H1 (cell line): Measurements from ENCODE around the gene CRB2.

Experiments used
- BCL11A ChIP-seq, 2 experiments: IDR thresholded peaks; one replicate each; pipeline ENCODE4 v1.6.1; 2011; ENCODE audit warnings: low read depth in 2 of 2, low read length in 2 of 2, mild to moderate bottlenecking in 2 of 2
- BRCA1 ChIP-seq: IDR thresholded peaks from 2 replicates; pipeline ENCODE4 v1.6.1; 2012; ENCODE audit warnings: low read depth, low read length, improper control_type of control experiment
- CHD2 ChIP-seq: IDR thresholded peaks from 2 replicates; pipeline ENCODE4 v1.6.1; 2012; ENCODE audit warnings: low read length, improper control_type of control experiment
- EP300 ChIP-seq, 2 experiments: IDR thresholded peaks; 1 replicate in 1 of 2; 2 replicates in 1 of 2; pipeline ENCODE4 v1.6.1; 2011 to 2012; ENCODE audit warnings: low read depth in 2 of 2, low read length in 2 of 2, mild to moderate bottlenecking in 2 of 2, borderline replicate concordance in 1 of 2, inconsistent platforms in 1 of 2, moderate library complexity in 1 of 2
- JUN ChIP-seq: IDR thresholded peaks from 2 replicates; pipeline ENCODE4 v1.6.1; 2011; ENCODE audit warnings: low read depth, mild to moderate bottlenecking, improper control_type of control experiment, low read length
- KDM1A ChIP-seq: fragments of 200-600, 300-600 bp; sonication (generic); IDR thresholded peaks from 2 replicates; pipeline ENCODE4 v1.7.1; 2016; ENCODE audit warnings: mild to moderate bottlenecking, low read length, borderline replicate concordance
- NRF1 ChIP-seq: IDR thresholded peaks from 2 replicates; pipeline ENCODE4 v1.6.1; 2011; ENCODE audit warnings: mild to moderate bottlenecking, low read depth, low read length, improper control_type of control experiment
- POLR2A ChIP-seq, 2 experiments: IDR thresholded peaks; 1 replicate in 1 of 2; 2 replicates in 1 of 2; pipeline ENCODE4 v1.6.1; 2011; ENCODE audit warnings: low read depth in 2 of 2, low read length in 2 of 2, mild to moderate bottlenecking in 2 of 2; ENCODE audit errors: control extremely low read depth in 1 of 2
- POLR2AphosphoS5 ChIP-seq: IDR thresholded peaks from 2 replicates; pipeline ENCODE4 v1.6.1; 2011; ENCODE audit warnings: low read depth, low read length
- RAD21 ChIP-seq, 2 experiments: IDR thresholded peaks in 1 of 2; conservative IDR thresholded peaks in 1 of 2; 2 replicates each; pipeline ENCODE4 v1.6.1; 2011; ENCODE audit warnings: low read depth in 2 of 2, low read length in 2 of 2, improper control_type of control experiment in 1 of 2, inconsistent platforms in 1 of 2, mild to moderate bottlenecking in 1 of 2, moderate library complexity in 1 of 2
- SRF ChIP-seq: IDR thresholded peaks from 2 replicates; pipeline ENCODE4 v1.6.1; 2011; ENCODE audit warnings: mild to moderate bottlenecking, low read depth, low read length, moderate library complexity
- TBP ChIP-seq: IDR thresholded peaks from 2 replicates; pipeline ENCODE4 v1.6.1; 2011; ENCODE audit warnings: low read depth, low read length, improper control_type of control experiment
- TF ChIP-seq, protein P1 (sequence below), 3 experiments: IDR thresholded peaks; 1 replicate in 2 of 3; 2 replicates in 1 of 3; pipeline versions ENCODE4 v1.5.1 to v1.6.1; 2011; ENCODE audit warnings: low read length in 3 of 3, mild to moderate bottlenecking in 3 of 3, inconsistent platforms in 2 of 3, low read depth in 1 of 3, moderate library complexity in 1 of 3; ENCODE audit not compliant: insufficient read depth in 1 of 3; ENCODE audit errors: control extremely low read depth in 1 of 3

DNA sequence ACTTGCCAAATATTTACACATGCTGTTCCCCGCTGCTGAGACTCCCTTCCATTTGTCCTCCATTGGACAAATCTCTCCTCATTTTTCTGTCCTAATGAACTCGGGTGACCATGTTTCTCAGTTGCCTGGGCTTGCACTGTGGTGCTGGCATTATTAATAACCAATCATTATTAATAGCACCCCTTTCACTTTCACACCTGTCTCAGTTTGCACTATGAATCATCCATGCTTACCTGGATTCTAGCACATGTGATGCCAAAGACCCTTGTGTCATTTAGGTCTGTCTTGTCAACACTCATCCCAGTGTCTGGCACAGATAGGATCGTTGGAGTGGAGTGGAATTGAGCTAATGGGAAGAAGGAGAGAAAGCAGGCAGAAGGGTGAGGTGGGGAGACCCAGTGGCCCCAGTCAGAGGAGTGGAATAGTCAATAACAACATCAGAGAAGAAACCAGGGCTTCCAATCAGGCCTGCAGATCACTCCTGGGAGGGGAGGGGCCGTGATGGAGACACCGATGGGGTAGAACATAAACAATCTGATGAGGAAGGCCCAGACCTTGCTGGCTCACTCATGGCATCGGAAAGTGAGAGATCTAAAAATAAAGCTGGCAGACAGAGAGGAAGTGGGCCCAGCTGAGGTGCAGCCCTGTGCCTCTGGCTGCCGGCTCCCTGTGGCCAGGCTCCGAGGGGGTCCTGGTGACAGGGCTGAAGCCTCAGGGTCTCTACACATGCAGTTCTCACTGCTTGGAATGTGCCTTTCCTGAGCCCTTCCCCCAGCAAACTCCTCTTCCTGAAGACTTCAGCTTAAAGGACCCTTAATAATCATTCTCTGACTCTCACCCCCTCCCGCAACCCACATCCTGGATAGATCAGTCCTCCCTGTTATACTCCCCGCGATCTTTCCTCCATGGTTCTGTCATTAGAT, 33.5 kb upstream of the CRB2 start:
- TF ChIP-seq KDM1A (no peak), JUN (no peak), BRCA1 (no peak), SRF (no peak), TBP (no peak), POLR2A (IDR thresholded peaks at IDR 0.05; ENCODE audit: control extremely low read depth in 1 of 2, low read depth in 2 of 2, low read length in 2 of 2) (no peak), RAD21 (IDR thresholded peaks at IDR 0.05 in 1 of 2, conservative IDR thresholded peaks at IDR 0.05 in 1 of 2; ENCODE audit: low read depth in 2 of 2, low read length in 2 of 2) (no peak), POLR2AphosphoS5 (no peak), BCL11A (IDR thresholded peaks at IDR 0.05; ENCODE audit: low read depth in 2 of 2, low read length in 2 of 2) (no peak), EP300 (IDR thresholded peaks at IDR 0.05; ENCODE audit: borderline replicate concordance in 1 of 2, low read depth in 2 of 2, low read length in 2 of 2) (no peak), NRF1 (no peak), CHD2 (no peak)
- TF ChIP-seq, protein P1, sequence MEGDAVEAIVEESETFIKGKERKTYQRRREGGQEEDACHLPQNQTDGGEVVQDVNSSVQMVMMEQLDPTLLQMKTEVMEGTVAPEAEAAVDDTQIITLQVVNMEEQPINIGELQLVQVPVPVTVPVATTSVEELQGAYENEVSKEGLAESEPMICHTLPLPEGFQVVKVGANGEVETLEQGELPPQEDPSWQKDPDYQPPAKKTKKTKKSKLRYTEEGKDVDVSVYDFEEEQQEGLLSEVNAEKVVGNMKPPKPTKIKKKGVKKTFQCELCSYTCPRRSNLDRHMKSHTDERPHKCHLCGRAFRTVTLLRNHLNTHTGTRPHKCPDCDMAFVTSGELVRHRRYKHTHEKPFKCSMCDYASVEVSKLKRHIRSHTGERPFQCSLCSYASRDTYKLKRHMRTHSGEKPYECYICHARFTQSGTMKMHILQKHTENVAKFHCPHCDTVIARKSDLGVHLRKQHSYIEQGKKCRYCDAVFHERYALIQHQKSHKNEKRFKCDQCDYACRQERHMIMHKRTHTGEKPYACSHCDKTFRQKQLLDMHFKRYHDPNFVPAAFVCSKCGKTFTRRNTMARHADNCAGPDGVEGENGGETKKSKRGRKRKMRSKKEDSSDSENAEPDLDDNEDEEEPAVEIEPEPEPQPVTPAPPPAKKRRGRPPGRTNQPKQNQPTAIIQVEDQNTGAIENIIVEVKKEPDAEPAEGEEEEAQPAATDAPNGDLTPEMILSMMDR (IDR thresholded peaks at IDR 0.05; ENCODE audit: control extremely low read depth in 1 of 3, insufficient read depth in 1 of 3, low read depth in 1 of 3, low read length in 3 of 3): no peak
